Esophagus muscularis mucosa (tissue), 4 donors: Measurements from ENCODE around the gene TRIP13. TPM values are rescaled to one million over a fixed set of nuclear protein-coding genes. Genes with fewer than 3 reads are reported as not detected.

Experiments used
- DNase-seq: peaks from one replicate; pipeline ENCODE4 v3.0.0-alpha.2; 2017; ENCODE audit errors: extremely low spot score
- H3K27ac ChIP-seq, 4 donors: fragments of 200-600 bp; sonication (generic); replicated peaks in 1 of 4; 1 replicate in 3 of 4; 2 replicates in 1 of 4; pipeline ENCODE4 v1.5.1; 2016 to 2019; ENCODE audit warnings: mild to moderate bottlenecking in 1 of 4
- H3K27me3 ChIP-seq, 4 donors: fragments of 200-600 bp; sonication (generic); one replicate each; pipeline versions ENCODE4 v1.5.1 to v1.6.0; 2016 to 2019
- H3K36me3 ChIP-seq, 4 donors: fragments of 200-600 bp; sonication (generic); one replicate each; pipeline ENCODE4 v1.5.1; 2016 to 2019
- H3K4me1 ChIP-seq, 4 donors: fragments of 200-600 bp; sonication (generic); one replicate each; pipeline ENCODE4 v1.5.1; 2016 to 2019
- H3K4me3 ChIP-seq, 4 donors: fragments of 200-600 bp; sonication (generic); 1 replicate in 2 of 4; 2 replicates in 2 of 4; pipeline ENCODE4 v1.5.1; 2016 to 2019; ENCODE audit warnings: mild to moderate bottlenecking in 4 of 4, moderate library complexity in 1 of 4
- H3K9me3 ChIP-seq, 4 donors: fragments of 200-600 bp; sonication (generic); 1 replicate in 3 of 4; 2 replicates in 1 of 4; pipeline ENCODE4 v1.5.1; 2016 to 2019
- EP300 ChIP-seq: sonication (generic); formaldehyde crosslinking; IDR thresholded peaks from one replicate; pipeline ENCODE4 v1.6.1; 2017; ENCODE audit warnings: antibody characterized with exemption
- POLR2A ChIP-seq: fragments of 450-650 bp; IDR thresholded peaks from one replicate; pipeline ENCODE4 v1.6.1; 2017; ENCODE audit warnings: antibody characterized with exemption, moderate library complexity, mild to moderate bottlenecking, low read depth
- POLR2AphosphoS5 ChIP-seq, 2 donors: sonication (generic); formaldehyde crosslinking; IDR thresholded peaks; one replicate each; pipeline ENCODE4 v1.6.1; 2017; ENCODE audit warnings: antibody characterized with exemption in 2 of 2
- WGBS: methylation state at CpG from one replicate; pipeline ENCODE4 v1.1.5; 2018; 5-methylcytosine and 5-hydroxymethylcytosine counted together
- intact Hi-C: fragments of 100-400 bp; cut with DNase I; formaldehyde crosslinking; loops from one replicate; pipeline ENCODE4 v1.15.1; 2023
- total RNA-seq, 4 donors: library from RNA; depleted of rRNA; stranded (reverse); fragments of >200 nt; gene quantifications; one replicate each; pipeline versions ENCODE4 v1.1.0 to v1.2.1, GENCODE V29; 2016
- TF ChIP-seq, protein P1 (sequence below), 3 experiments: fragments of 200-600 bp in 2 of 3; fragments of 450-650 bp in 1 of 3; sonication (generic) in 2 of 3; IDR thresholded peaks; one replicate each; pipeline ENCODE4 v1.5.1; 2017 to 2019; ENCODE audit warnings: antibody characterized with exemption in 3 of 3, mild to moderate bottlenecking in 2 of 3, moderate library complexity in 1 of 3

TRIP13 gene
- total RNA-seq, 4 donors from 2014 or later: 0.65 to 0.92 (median 0.66) TPM; not detected in 1

DNA sequence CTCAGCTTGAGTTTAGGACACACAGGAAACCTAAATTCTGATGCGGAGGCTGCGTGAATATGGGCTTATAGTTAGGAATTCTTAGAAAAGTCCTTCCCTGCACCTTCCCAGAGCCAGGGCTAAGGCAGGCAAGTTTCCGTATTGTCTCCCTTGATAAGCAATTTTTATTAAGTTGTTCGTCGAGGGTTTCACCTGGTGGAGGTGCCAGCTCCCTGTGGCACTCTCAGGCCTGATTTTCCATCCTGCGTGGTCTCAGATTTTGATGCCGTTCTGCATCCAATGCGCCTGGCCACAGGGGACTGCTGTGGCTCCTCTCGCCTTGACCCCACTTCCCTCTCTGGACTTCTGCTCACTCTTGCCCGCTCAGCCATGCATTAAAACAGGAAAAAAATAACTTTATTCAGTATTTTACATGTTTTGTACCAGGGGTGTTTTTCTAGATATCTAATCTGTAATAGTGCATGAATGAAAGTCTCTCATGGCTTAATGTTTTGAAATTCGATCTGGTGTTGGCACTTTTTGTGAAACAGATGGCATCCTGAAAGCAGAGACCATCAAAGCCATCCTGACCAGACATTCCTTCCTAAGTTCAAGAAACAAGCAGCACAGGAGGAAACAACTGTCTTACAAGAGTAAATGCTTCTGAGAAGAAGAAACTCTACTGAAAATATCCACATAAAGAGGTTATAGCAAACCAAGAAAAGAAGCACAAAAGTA lies 50.7 kb downstream of the TRIP13 start:
- whole genome bisulfite sequencing: 87% methylated on average over 11 of the region's 11 CpGs
- H3K27me3 ChIP-seq: no peaks in the 10 kb centered on the region
- no peaks in the 10 kb centered on the region for H3K9me3 ChIP-seq
- intact Hi-C loops: no loop called here
- no peak for DNase-seq
- no peak overlapping the region for H3K27ac ChIP-seq
- no peaks in the 10 kb centered on the region for H3K36me3 ChIP-seq
- no peak overlapping the region for H3K4me3 ChIP-seq
- TF ChIP-seq POLR2AphosphoS5 (IDR thresholded peaks at IDR 0.05) (no peak), POLR2A (no peak)
- TF ChIP-seq, protein P1, sequence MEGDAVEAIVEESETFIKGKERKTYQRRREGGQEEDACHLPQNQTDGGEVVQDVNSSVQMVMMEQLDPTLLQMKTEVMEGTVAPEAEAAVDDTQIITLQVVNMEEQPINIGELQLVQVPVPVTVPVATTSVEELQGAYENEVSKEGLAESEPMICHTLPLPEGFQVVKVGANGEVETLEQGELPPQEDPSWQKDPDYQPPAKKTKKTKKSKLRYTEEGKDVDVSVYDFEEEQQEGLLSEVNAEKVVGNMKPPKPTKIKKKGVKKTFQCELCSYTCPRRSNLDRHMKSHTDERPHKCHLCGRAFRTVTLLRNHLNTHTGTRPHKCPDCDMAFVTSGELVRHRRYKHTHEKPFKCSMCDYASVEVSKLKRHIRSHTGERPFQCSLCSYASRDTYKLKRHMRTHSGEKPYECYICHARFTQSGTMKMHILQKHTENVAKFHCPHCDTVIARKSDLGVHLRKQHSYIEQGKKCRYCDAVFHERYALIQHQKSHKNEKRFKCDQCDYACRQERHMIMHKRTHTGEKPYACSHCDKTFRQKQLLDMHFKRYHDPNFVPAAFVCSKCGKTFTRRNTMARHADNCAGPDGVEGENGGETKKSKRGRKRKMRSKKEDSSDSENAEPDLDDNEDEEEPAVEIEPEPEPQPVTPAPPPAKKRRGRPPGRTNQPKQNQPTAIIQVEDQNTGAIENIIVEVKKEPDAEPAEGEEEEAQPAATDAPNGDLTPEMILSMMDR (IDR thresholded peaks at IDR 0.05): no peak
- H3K4me1 ChIP-seq: peaks cover 8 to 29% (median 23%) of the 10 kb centered on the region in 4 donors

DNA sequence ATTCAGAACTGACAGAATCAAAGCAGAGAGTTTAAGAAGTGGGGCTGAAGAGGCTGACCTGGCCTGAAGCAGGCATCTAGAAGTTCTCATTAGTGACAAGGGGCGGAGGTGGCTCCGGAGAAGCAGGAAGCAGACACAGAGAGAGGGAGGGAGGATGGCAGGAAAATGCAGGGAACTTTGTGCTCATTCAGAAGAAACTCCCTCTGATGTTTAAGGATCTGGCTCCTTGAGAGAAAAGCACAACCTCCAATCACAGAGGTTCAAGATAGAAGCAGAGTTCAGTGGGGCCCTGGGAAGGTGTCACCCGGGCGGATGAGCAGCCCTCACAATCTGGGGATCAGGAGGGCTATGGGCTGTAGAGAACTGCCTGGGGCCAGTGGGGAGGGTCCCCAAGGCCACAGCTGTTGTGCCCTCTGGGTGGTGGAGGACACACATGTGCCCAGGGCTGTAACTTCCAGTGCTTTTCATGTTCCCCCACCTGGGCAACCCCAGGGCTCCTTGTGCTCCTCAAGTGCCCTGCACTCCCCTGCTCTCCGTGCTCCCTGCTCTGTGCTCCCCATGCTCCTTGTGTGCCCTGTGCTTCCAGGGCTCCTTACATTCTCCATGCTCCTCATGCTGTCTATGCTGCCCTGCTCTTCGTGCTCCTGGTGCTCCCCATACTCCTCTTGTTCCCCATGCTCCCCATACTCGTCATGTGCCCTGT lies 51.4 kb downstream of the TRIP13 start:
- TF ChIP-seq POLR2AphosphoS5 (IDR thresholded peaks at IDR 0.05): no peak
- TF ChIP-seq EP300: no peak
- no peak for TF ChIP-seq POLR2A
- TF ChIP-seq, protein P1 (IDR thresholded peaks at IDR 0.05): no peak
- DNase-seq: no peak
- no peak overlapping the region for H3K4me3 ChIP-seq
- 68% methylated on average over 7 of the region's 7 CpGs for WGBS
- H3K27me3 ChIP-seq: peaks cover 0 to 2% (median 0%) of the 10 kb centered on the region in 4 donors
- no peak overlapping the region for H3K27ac ChIP-seq
- no peaks in the 10 kb centered on the region for H3K9me3 ChIP-seq
- intact Hi-C loops: no loop called here
- no peaks in the 10 kb centered on the region for H3K36me3 ChIP-seq
- peaks cover 8 to 29% (median 23%) of the 10 kb centered on the region in 4 donors for H3K4me1 ChIP-seq

DNA sequence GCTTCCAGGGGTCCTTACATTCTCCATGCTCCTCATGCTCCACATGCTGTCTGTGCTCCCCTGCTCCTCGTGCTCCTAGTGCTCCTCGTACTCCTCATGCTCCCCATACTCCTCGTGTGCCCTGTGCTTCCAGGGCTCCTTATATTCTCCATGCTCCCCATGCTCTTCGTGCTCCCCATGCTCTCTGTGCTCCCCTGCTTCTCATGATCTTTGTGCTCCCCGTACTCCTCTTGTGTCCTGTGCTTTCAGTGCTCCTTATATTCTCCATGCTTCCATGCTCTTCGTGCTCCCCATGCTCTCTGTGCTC lies 51.9 kb downstream of the TRIP13 start:
- 90% methylated on average over 6 of the region's 6 CpGs for WGBS
- H3K36me3 ChIP-seq: no peaks in the 10 kb centered on the region
- H3K4me3 ChIP-seq: no peak overlapping the region
- intact Hi-C loops: no loop called here
- peaks cover 8 to 29% (median 23%) of the 10 kb centered on the region in 4 donors for H3K4me1 ChIP-seq
- H3K27me3 ChIP-seq: peaks cover 0 to 3% (median 0%) of the 10 kb centered on the region in 4 donors
- no peak overlapping the region for H3K27ac ChIP-seq
- H3K9me3 ChIP-seq: no peaks in the 10 kb centered on the region
- DNase-seq: no peak
- TF ChIP-seq EP300 (no peak), POLR2A (no peak), POLR2AphosphoS5 (IDR thresholded peaks at IDR 0.05) (no peak)
- TF ChIP-seq, protein P1 (IDR thresholded peaks at IDR 0.05): no peak

DNA sequence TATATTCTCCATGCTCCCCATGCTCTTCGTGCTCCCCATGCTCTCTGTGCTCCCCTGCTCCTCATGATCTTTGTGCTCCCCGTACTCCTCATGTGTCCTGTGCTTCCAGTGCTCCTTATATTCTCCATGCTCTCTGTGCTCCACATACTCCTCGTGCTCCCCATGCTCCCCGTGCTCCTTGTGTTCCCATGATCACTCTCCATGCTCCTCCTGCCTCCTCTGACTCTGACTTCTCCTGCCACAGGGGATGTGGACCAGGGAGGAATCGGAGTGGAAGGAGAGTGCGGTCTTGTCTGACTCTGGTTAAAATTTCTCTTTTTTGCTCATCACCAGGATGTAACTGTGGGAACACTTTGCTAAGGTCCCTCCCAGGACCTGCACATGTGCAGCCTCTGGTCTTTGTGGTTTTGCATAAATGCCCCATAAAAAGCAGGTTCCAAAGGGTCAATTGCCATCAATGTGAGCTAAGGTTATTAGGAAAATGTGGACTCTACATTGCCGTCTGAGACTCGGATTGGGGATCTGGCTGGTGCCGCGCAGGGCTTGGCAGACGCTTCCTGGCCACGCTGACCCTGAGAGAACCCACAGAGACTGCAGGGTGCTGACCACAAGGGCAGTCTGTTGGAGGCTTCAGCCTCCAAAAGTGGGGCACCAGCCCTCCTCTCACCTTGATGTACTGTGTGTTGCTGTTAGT lies 52.5 kb downstream of the TRIP13 start:
- 82% methylated on average over 12 of the region's 12 CpGs for WGBS
- H3K27ac ChIP-seq: no peak overlapping the region
- peaks cover 0 to 3% (median 0%) of the 10 kb centered on the region in 4 donors for H3K27me3 ChIP-seq
- H3K36me3 ChIP-seq: no peaks in the 10 kb centered on the region
- peaks cover 8 to 29% (median 23%) of the 10 kb centered on the region in 4 donors for H3K4me1 ChIP-seq
- H3K9me3 ChIP-seq: peaks cover 0 to 2% (median 0%) of the 10 kb centered on the region in 4 donors
- no peak for TF ChIP-seq POLR2AphosphoS5 (IDR thresholded peaks at IDR 0.05)
- TF ChIP-seq, protein P1 (IDR thresholded peaks at IDR 0.05): no peak
- TF ChIP-seq POLR2A: no peak
- TF ChIP-seq EP300: no peak
- H3K4me3 ChIP-seq: no peak overlapping the region
- intact Hi-C loops: no loop called here
- DNase-seq: no peak
